ENCODE results near the gene FAM228B. TPM values are rescaled to one million over a fixed set of nuclear protein-coding genes. Genes with fewer than 3 reads are reported as not detected.

Gene FAM228B
- polyA plus RNA-seq, 1 donor (not counting 4 experiments of a cell fraction or from before 2014, with no cell fraction given): 2.0 TPM

DNA sequence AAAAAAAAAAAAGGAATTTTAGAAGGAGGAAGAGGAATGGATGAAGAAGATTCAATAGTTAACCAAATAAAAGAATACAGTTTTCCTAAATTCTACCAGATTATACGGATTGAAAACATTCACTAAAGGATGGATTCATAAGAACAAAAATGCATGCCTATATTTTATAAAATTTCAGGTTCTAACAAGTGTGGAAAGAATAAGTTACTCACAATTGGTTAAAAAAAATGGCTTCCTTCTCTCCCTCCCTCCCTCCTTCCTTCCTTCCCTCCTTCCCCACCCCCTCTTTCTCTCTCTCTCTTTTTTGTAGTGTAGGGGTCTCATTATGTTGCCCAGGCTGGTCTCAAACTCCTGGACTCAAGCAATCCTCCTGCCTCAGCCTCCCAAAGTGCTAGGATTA lies 37.0 kb upstream of the FAM228B start:
- Histone ChIP-seq H3K4me1 (ENCODE audit: control insufficient read depth, extremely low read depth, insufficient read depth, low read length) (peaks cover 11% of the 10 kb centered on the region), H3K4me2 (ENCODE audit: control insufficient read depth, extremely low read depth, insufficient read depth, low read depth, low read length) (no peak overlapping the region), H3K79me2 (ENCODE audit: control insufficient read depth, insufficient read depth, low read length) (no peaks in the 10 kb centered on the region), H3K9me1 (ENCODE audit: control insufficient read depth, extremely low read depth, insufficient read depth, low read length) (no peaks in the 10 kb centered on the region), H3K27me3 (ENCODE audit: control insufficient read depth, extremely low read depth, insufficient read depth, low read length) (no peaks in the 10 kb centered on the region), H3K27ac (ENCODE audit: control insufficient read depth, insufficient read depth, low read length) (no peak overlapping the region), H3K9ac (ENCODE audit: control insufficient read depth, extremely low read depth, insufficient read depth, low read length) (no peak overlapping the region), H3K36me3 (ENCODE audit: control insufficient read depth in 2 of 2, extremely low read depth in 1 of 2, insufficient read depth in 2 of 2, low read length in 2 of 2) (peaks cover 4 to 8% of the 10 kb centered on the region in 2 experiments), H3K4me3 (ENCODE audit: control insufficient read depth in 2 of 3, extremely low read depth in 1 of 3, insufficient read depth in 2 of 3, low read depth in 1 of 3, low read length in 3 of 3) (no peak overlapping the region), H3K9me3 (ENCODE audit: control insufficient read depth, low read depth, low read length) (no peaks in the 10 kb centered on the region), H4K20me1 (ENCODE audit: control insufficient read depth, extremely low read depth, insufficient read depth, low read length) (no peaks in the 10 kb centered on the region), H2AFZ (ENCODE audit: control insufficient read depth, low read length) (no peak overlapping the region)
- FAIRE-seq: no peak
- DNase-seq (ENCODE audit: low read depth, low spot score): no peak
- TF ChIP-seq EZH2 (IDR thresholded peaks at IDR 0.05; ENCODE audit: low read length): no peak
- TF ChIP-seq, protein P1, sequence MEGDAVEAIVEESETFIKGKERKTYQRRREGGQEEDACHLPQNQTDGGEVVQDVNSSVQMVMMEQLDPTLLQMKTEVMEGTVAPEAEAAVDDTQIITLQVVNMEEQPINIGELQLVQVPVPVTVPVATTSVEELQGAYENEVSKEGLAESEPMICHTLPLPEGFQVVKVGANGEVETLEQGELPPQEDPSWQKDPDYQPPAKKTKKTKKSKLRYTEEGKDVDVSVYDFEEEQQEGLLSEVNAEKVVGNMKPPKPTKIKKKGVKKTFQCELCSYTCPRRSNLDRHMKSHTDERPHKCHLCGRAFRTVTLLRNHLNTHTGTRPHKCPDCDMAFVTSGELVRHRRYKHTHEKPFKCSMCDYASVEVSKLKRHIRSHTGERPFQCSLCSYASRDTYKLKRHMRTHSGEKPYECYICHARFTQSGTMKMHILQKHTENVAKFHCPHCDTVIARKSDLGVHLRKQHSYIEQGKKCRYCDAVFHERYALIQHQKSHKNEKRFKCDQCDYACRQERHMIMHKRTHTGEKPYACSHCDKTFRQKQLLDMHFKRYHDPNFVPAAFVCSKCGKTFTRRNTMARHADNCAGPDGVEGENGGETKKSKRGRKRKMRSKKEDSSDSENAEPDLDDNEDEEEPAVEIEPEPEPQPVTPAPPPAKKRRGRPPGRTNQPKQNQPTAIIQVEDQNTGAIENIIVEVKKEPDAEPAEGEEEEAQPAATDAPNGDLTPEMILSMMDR (optimal IDR thresholded peaks at IDR 0.05 in 1 of 3, IDR thresholded peaks at IDR 0.05 in 1 of 3, conservative IDR thresholded peaks at IDR 0.05 in 1 of 3; ENCODE audit: extremely low read depth in 1 of 3, insufficient read depth in 2 of 3, low read length in 3 of 3): no peak
- dilution Hi-C loops (cut with MboI; ENCODE audit: extremely low pct_ligation_motif_present, low sequenced_read_pairs): no loop called here

DNA sequence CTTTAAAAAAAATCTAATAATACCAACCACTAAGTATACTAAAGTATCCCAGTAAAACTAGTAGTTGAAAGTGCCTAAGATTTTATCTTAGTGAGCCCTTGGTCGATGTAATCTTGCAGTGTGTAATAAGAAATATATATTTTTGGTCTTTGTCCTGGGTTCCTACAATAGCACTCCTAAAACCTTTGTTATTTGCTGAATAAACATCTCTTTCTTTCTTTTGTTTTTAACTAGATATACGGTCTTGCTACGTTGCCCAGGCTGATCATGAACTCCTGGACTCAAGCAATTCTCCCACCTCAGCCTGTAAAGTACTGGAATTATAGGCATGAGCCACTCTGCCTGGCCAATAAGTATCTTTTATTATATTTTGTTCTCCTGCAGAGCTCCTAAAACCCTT lies 36.2 kb upstream of the FAM228B start:
- no peak for DNase-seq (ENCODE audit: low read depth, low spot score)

More for the DNA sequence above, 36.2 kb upstream of the FAM228B start:
- H3K79me2 ChIP-seq (ENCODE audit: control insufficient read depth, insufficient read depth, low read length): no peaks in the 10 kb centered on the region
- H3K9me3 ChIP-seq (ENCODE audit: control insufficient read depth, low read depth, low read length): no peaks in the 10 kb centered on the region
- no peak overlapping the region for H3K4me2 ChIP-seq (ENCODE audit: control insufficient read depth, extremely low read depth, insufficient read depth, low read depth, low read length)
- H3K4me3 ChIP-seq (ENCODE audit: control insufficient read depth in 2 of 3, extremely low read depth in 1 of 3, insufficient read depth in 2 of 3, low read depth in 1 of 3, low read length in 3 of 3): no peak overlapping the region
- FAIRE-seq: no peak
- H3K36me3 ChIP-seq (ENCODE audit: control insufficient read depth in 2 of 2, extremely low read depth in 1 of 2, insufficient read depth in 2 of 2, low read length in 2 of 2): peaks cover 2 to 4% of the 10 kb centered on the region in 2 experiments
- dilution Hi-C loops (cut with MboI; ENCODE audit: extremely low pct_ligation_motif_present, low sequenced_read_pairs): no loop called here
- peaks cover 8% of the 10 kb centered on the region for H3K4me1 ChIP-seq (ENCODE audit: control insufficient read depth, extremely low read depth, insufficient read depth, low read length)
- H3K27ac ChIP-seq (ENCODE audit: control insufficient read depth, insufficient read depth, low read length): no peak overlapping the region
- TF ChIP-seq EZH2 (IDR thresholded peaks at IDR 0.05; ENCODE audit: low read length): no peak
- TF ChIP-seq, protein P1 (optimal IDR thresholded peaks at IDR 0.05 in 1 of 3, IDR thresholded peaks at IDR 0.05 in 1 of 3, conservative IDR thresholded peaks at IDR 0.05 in 1 of 3; ENCODE audit: extremely low read depth in 1 of 3, insufficient read depth in 2 of 3, low read length in 3 of 3): no peak
- no peaks in the 10 kb centered on the region for H3K27me3 ChIP-seq (ENCODE audit: control insufficient read depth, extremely low read depth, insufficient read depth, low read length)
- H4K20me1 ChIP-seq (ENCODE audit: control insufficient read depth, extremely low read depth, insufficient read depth, low read length): no peaks in the 10 kb centered on the region
- no peaks in the 10 kb centered on the region for H3K9me1 ChIP-seq (ENCODE audit: control insufficient read depth, extremely low read depth, insufficient read depth, low read length)
- no peak overlapping the region for H3K9ac ChIP-seq (ENCODE audit: control insufficient read depth, extremely low read depth, insufficient read depth, low read length)
- no peak overlapping the region for H2AFZ ChIP-seq (ENCODE audit: control insufficient read depth, low read length)

All from keratinocyte (primary cell).